GM11168 (cell line): ENCODE results near the gene JARID2.

Source experiments
- in situ Hi-C: fragments of 300-500 bp; cut with MboI; formaldehyde crosslinking; loops from one replicate; pipeline ENCODE4 v1.12.0; 2022; ENCODE audit warnings: low sequenced_read_pairs; ENCODE audit not compliant: unreplicated experiment

JARID2 gene

GRCh38 chr6:15444081-15444731 is 198.3 kb downstream of the JARID2 start:
- in situ Hi-C loops, result no loop called here

GRCh38 chr6:15444881-15445280 is 199.0 kb downstream of the JARID2 start:
- in situ Hi-C loops, result no loop called here

GRCh38 chr6:15447546-15448267 is 201.8 kb downstream of the JARID2 start:
- in situ Hi-C loops, result no loop called here

GRCh38 chr6:15449011-15449410 is 203.1 kb downstream of the JARID2 start:
- in situ Hi-C loops, result no loop called here

- in situ Hi-C loops, result loop anchor here (10.0 kb wide), 1 partner anchor 127 kb away; no protein-coding TSS in a partner anchor
Measured at GRCh38 chr6:15451738-15452137, 205.9 kb downstream of the JARID2 start.

GRCh38 chr6:15452182-15452941 is 206.5 kb downstream of the JARID2 start:
- in situ Hi-C loops, result loop anchor here (10.0 kb wide), 1 partner anchor 128 kb away; no protein-coding TSS in a partner anchor

- in situ Hi-C loops, result loop anchor here (10.0 kb wide), 1 partner anchor 128 kb away; no protein-coding TSS in a partner anchor
Measured at GRCh38 chr6:15453186-15453585, 207.3 kb downstream of the JARID2 start.

- in situ Hi-C loops, result loop anchor here (10.0 kb wide), 1 partner anchor 129 kb away; no protein-coding TSS in a partner anchor
Measured at GRCh38 chr6:15453622-15454021, 207.8 kb downstream of the JARID2 start.

GRCh38 chr6:15456422-15456821 is 210.6 kb downstream of the JARID2 start:
- in situ Hi-C loops, result loop anchor here (10.0 kb wide), 1 partner anchor 132 kb away; no protein-coding TSS in a partner anchor

GRCh38 chr6:15457121-15457650 is 211.3 kb downstream of the JARID2 start:
- in situ Hi-C loops, result loop anchor here (10.0 kb wide), 1 partner anchor 132 kb away; no protein-coding TSS in a partner anchor

- in situ Hi-C loops, result loop anchor here (10.0 kb wide), 1 partner anchor 133 kb away; no protein-coding TSS in a partner anchor
Measured at GRCh38 chr6:15458021-15458459, 212.2 kb downstream of the JARID2 start.

GRCh38 chr6:15460110-15460727 is 214.3 kb downstream of the JARID2 start:
- in situ Hi-C loops, result no loop called here

GRCh38 chr6:15461127-15461944 is 215.5 kb downstream of the JARID2 start:
- in situ Hi-C loops, result no loop called here

GRCh38 chr6:15462256-15462655 is 216.4 kb downstream of the JARID2 start:
- in situ Hi-C loops, result no loop called here

GRCh38 chr6:15462717-15463525 is 217.1 kb downstream of the JARID2 start:
- in situ Hi-C loops, result no loop called here

- in situ Hi-C loops, result no loop called here
Measured at GRCh38 chr6:15464211-15464725, 218.4 kb downstream of the JARID2 start.

GRCh38 chr6:15465212-15465611 is 219.3 kb downstream of the JARID2 start:
- in situ Hi-C loops, result no loop called here

GRCh38 chr6:15470746-15471145 is 224.9 kb downstream of the JARID2 start:
- in situ Hi-C loops, result no loop called here
